C4-2B (cell line): ENCODE results near the gene CHTOP.

Experiments used
- CTCF ChIP-seq: fragments of 450-650 bp; conservative IDR thresholded peaks from 2 replicates; pipeline ENCODE4 v1.5.1; 2017; ENCODE audit warnings: mild to moderate bottlenecking
- ZFX ChIP-seq: fragments of 450-650 bp; IDR thresholded peaks from 2 replicates; pipeline ENCODE4 v1.6.1; 2017

GRCh38 chr1:153682730-153683129 lies 48.9 kb downstream of the CHTOP start:
- TF ChIP-seq CTCF: no peak
- TF ChIP-seq ZFX: no peak
